BJ (cell line): ENCODE results near the gene KRABD2.

Experiments
- CTCF ChIA-PET: fragments of 350-600 bp; formaldehyde crosslinking; extraction: SDS; loops from one replicate; lab custom pipeline; 2021; ENCODE audit warnings: antibody characterized with exemption, inconsistent platforms; lab: Yijun Ruan, JAX
- POLR2A ChIA-PET: fragments of 300-600 bp; sonication (Branson Sonifier 250); formaldehyde crosslinking; extraction: SDS; loops from one replicate; lab custom pipeline; 2021; ENCODE audit warnings: antibody characterized with exemption; lab: Charles Lee
- DNase-seq: peaks from one replicate; pipeline ENCODE4 v3.0.0-alpha.2; 2011; ENCODE audit warnings: low read depth
- H3K27me3 ChIP-seq: 2 replicates; pipeline ENCODE4 v1.6.0; 2011; ENCODE audit warnings: low read length; ENCODE audit not compliant: control insufficient read depth, insufficient read depth
- H3K36me3 ChIP-seq: 2 replicates; pipeline ENCODE4 v1.5.1; 2011; ENCODE audit warnings: low read length; ENCODE audit not compliant: control insufficient read depth, insufficient read depth
- H3K4me3 ChIP-seq: 2 replicates; pipeline ENCODE4 v1.5.1; 2011; ENCODE audit warnings: low read depth, mild to moderate bottlenecking, control low read depth, low read length
- TF ChIP-seq, protein P1 (sequence below): IDR thresholded peaks from 2 replicates; pipeline ENCODE4 v1.5.1; 2011; ENCODE audit warnings: low read depth, mild to moderate bottlenecking, control low read depth, inconsistent platforms, low read length, moderate library complexity; ENCODE audit not compliant: insufficient read depth

Gene KRABD2

DNA sequence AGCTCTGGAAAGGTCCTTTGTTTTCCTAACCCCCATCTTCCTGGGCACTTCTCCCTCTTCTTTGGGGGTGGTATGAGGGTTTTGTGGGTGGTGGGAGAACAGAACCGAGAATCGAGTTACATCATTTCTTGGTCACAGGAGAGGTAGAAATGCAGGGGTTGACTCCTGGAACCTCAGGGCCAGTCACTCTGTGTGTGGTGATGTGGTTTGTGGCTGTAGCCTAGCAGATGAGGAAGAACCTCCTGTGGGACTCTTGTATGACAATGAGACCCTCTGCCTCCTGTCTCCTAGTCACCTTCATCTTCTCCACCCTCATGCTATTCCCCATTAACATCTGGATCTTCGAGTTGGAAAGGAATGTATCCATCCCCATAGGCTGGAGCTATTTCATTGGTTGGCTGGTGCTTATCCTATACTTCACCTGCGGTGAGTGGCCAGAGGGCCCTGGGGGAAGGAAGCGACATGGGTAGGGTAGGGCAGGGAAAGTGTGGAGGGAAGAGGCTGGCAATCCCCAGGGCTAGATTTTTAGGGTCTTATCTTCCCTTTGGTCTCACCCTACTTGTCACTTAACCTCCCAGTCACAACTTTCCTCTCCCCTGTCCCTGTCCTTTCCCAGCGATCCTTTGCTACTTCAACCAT lies 31.3 kb downstream of the KRABD2 start:
- no peak overlapping the region for H3K4me3 ChIP-seq
- DNase-seq, result no peak
- ChIA-PET POLR2A (no interaction called here), CTCF (interaction anchor here (1.2 kb wide), 1 partner anchor 10 kb away, joined by 4 read pairs; no protein-coding TSS in a partner anchor)
- peaks cover 9% of the 10 kb centered on the region for H3K27me3 ChIP-seq
- TF ChIP-seq, protein P1, sequence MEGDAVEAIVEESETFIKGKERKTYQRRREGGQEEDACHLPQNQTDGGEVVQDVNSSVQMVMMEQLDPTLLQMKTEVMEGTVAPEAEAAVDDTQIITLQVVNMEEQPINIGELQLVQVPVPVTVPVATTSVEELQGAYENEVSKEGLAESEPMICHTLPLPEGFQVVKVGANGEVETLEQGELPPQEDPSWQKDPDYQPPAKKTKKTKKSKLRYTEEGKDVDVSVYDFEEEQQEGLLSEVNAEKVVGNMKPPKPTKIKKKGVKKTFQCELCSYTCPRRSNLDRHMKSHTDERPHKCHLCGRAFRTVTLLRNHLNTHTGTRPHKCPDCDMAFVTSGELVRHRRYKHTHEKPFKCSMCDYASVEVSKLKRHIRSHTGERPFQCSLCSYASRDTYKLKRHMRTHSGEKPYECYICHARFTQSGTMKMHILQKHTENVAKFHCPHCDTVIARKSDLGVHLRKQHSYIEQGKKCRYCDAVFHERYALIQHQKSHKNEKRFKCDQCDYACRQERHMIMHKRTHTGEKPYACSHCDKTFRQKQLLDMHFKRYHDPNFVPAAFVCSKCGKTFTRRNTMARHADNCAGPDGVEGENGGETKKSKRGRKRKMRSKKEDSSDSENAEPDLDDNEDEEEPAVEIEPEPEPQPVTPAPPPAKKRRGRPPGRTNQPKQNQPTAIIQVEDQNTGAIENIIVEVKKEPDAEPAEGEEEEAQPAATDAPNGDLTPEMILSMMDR, result no peak
- H3K36me3 ChIP-seq, result no peaks in the 10 kb centered on the region

DNA sequence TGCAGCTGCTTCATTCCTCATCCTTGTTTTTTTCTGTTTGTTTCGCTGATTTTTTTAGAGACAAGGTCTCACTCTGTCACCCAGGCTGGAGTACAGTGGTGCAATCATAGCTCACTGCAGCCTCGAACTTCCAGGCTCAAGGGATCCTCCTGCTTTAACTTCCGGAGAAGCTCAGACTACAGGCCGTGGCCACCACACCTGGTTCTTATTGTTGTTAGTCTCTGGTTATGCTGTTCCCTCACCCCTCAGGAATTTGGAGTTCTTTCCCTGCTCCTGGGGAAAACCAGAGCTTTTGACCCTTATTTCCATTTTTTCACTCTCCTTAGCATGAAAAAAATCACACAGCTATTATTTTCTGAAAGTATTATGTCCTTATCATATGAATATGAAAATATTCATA lies 35.0 kb downstream of the KRABD2 start:
- TF ChIP-seq, protein P1, result no peak
- POLR2A ChIA-PET, result no interaction called here
- Histone ChIP-seq H3K36me3 (no peaks in the 10 kb centered on the region), H3K4me3 (no peak overlapping the region), H3K27me3 (peaks cover 8% of the 10 kb centered on the region)
- CTCF ChIA-PET, result interaction anchor here (0.6 to 1.1 kb wide), 3 partner anchors 9 to 83 kb away, joined by 3 read pairs; no protein-coding TSS in a partner anchor
- no peak for DNase-seq

DNA sequence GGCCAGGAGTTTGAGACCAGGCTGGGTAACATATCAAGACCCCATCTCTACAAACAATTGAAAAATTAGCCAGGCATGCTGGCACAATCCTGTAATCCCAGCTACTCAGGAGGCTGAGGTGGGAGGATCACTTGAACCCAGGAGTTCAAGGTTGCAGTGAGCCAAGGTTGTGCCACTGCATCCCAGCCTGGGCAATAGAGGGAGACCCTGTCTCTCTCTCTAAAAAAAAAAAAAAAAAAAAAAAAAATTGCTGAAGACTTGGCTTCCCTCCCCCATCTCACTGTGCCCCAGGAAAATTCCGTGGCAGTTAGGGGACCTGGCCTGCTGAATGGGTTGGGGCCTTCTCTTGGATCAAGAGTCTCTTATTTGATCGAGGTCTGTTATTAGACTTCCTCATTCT lies 37.0 kb downstream of the KRABD2 start, which contains the start of gene ODF4:
ODF4 (plus strand) TSS at position 301 of the 400 bp plus-strand sequence. CDS start 212 bp downstream, outside the sequence.
- CTCF ChIA-PET, result interaction anchor here (0.7 kb wide), 1 partner anchor 10 kb away, joined by 3 read pairs; no protein-coding TSS in a partner anchor
- H3K4me3 ChIP-seq, result no peak within 1 kb of the TSS
- H3K36me3 ChIP-seq, result no peaks in the 10 kb centered on the region
- DNase-seq, result no peak
- POLR2A ChIA-PET, result no interaction called here
- no peaks in the 10 kb centered on the region; the same call in 1 of the 2 replicates for H3K27me3 ChIP-seq
- TF ChIP-seq, protein P1, result no peak

DNA sequence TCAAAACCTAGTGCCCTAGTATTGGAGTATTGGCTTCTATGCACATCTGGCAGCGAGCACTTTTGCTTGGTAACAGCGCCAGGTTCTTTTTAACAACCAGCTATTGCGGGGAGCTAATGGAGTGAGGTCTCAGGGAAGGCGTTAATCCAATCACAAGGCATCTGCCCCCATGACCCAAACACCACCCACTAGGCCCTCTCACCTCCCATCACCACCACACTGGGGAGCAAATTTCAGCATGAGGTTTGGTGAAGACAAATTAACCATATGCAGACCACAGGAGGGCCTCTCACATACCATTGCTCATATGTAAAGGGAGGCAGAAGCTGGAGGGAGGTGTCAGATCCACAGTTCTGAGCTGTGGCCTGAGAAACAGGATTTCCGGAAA lies 37.8 kb downstream of the KRABD2 start:
- Histone ChIP-seq H3K27me3 (no peaks in the 10 kb centered on the region; the same call in 1 of the 2 replicates), H3K36me3 (no peaks in the 10 kb centered on the region), H3K4me3 (no peak overlapping the region)
- TF ChIP-seq, protein P1, result no peak
- ChIA-PET CTCF (interaction anchor here (1.3 to 1.4 kb wide), 3 partner anchors 8 to 408 kb away, joined by 3 to 5 read pairs (median 4); no protein-coding TSS in a partner anchor), POLR2A (no interaction called here)
- DNase-seq, result no peak
